Stimulated activated CD4-positive, alpha-beta T cell treated with anti-CD3 and anti-CD28 coated beads, Interleukin-4, amount 100 ng/mL, for 24 hours (primary cell): ENCODE data around the gene UGT1A6.

Experiments used
- DNase-seq: peaks from one replicate; pipeline ENCODE4 v3.0.0-alpha.2; 2020

The UGT1A6 gene

GRCh38 chr2:233772153-233772552 lies 79.5 kb downstream of the UGT1A6 start:
- DNase-seq, result no peak

DNA sequence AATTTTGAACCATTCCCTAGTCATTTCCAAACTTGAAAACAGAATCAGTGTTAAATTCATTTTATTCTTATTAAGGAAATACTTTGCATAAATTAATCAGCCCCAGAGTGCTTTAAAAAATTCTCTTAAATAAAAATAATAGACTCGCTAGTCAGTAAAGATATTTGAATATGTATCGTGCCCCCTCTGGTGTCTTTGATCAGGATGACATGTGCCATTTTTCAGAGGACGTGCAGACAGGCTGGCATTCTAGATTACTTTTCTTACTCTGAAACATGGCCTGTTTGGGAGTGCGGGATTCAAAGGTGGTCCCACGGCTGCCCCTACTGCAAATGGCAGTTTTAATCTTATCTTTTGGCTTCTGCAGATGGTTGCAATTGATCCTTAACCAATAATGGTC lies 79.9 kb downstream of the UGT1A6 start:
- DNase-seq, result no peak

- no peak for DNase-seq
These were observed 81.2 kb downstream of the UGT1A6 start for GRCh38 chr2:233773854-233774253.

GRCh38 chr2:233775414-233775813 lies 82.7 kb downstream of the UGT1A6 start:
- DNase-seq, result no peak

DNA sequence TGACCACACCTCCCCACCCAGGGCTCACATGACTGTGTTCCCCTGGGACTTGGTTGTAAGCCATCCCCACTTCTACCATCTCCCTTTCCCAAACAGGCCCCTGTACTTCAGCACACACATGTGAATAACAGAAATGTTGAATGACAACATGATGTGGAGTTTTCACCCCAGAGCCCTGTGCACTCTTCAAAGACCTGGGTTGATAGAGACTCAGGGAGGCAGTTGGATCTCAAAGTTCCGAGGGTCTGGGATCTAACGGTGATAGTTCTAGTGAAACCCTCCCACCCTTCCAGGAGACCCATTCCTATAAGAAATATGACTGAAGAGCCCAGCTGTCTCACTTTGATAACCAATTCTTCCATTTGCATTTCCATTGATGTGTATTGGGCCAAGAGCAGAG lies 85.3 kb downstream of the UGT1A6 start, which contains the start of gene MROH2A:
Gene MROH2A, plus strand, starts transcription at position 301 of the 400 bp plus-strand sequence. CDS start 1,029 bp downstream, outside the sequence.
- DNase-seq, result no peak

DNA sequence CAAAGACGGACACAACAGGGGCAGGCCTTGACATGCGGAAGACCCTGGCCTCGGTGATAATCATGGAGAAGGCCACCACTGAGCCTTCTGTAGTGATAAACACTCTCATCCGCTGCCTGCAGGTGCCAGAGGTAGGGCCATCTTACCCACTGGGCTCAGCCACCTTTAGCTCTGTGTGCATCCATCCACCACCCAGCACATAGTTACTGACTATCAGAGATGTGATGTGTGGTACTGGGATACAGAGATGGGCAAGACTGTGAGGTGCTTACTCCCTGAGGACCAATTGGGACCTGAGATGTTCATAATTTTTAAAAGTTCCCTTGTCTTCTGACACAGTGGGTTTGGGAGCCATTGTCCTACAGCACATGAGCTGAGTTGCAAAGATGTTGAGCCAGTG lies 87.0 kb downstream of the UGT1A6 start:
- DNase-seq, result no peak

DNA sequence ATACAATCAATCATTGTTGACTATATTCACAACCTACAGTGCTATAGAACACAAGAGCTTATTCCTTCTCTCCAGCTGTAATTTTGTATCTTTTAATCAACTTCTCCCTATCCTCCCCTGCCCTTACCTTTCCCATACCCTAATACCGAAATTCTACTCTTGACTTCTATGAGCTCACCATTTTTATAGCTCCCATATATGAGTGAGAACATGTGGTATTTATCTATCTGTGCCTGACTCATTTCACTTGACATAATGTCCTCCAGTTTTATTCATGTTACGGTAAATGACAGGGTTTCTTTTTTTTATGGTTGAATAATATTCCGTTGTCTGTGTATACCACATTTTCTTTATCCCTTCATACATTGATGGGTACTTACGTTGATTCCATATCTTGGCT lies 88.1 kb downstream of the UGT1A6 start:
- no peak for DNase-seq

GRCh38 chr2:233789554-233789953 lies 96.9 kb downstream of the UGT1A6 start:
- no peak for DNase-seq

DNA sequence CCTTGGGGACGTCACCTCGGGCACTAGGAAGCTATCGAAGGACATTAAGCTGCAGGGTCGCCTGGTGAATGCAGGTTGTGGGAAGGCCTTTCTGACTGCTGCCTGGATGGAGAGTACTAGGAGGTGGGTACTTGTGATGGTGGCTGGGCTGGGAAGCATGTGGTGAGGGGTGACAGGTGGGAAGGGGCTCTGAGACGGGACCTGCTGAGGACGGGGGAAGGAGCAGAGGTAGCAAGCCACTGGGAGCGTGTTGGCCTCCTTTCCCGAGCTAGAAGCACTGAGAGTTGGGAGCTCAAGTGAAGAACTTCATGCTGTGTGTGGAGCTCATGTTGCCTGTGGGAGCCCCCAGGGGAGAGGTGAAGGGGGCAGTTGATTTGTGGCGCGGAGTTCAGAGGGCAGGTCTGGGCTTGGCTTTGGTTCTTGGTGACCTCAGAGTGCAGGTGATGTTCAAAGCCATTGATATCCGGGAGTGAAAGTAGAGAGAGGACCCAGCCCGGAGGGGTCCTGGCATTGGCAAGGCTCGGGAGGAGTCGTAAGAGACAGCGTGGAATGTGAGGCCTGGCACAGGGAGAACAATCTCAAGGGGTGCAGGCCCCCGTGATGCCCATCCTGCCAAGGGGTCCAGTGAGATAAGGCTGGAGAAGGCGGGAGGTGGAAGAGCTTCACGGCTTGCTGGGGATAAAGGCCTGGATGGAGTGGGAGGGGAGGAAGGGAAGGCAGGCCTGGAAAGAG lies 98.6 kb downstream of the UGT1A6 start:
- no peak for DNase-seq

DNA sequence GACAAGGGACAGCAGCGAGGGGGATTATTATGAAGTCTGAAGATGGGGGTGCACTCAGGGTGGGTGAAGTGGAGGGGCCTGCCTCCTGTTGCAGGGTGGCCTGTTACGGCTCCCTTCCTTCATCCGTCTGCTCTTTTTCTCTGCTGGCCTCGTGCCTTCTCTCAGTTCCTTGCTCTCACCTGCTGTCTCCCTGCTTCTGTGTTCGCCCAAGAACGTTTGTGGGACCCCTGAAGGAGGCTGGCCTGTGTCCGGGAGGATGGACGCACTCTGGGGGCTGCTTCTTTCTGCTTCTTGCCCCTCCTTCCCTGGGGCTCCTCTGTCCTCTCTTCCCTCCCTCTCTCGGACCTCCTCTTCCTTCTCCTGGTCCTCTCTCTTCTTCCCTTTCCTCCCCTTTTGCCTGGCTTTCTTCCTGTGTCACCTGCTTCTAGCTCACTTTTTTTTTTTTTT lies 99.2 kb downstream of the UGT1A6 start:
- DNase-seq, result no peak

DNA sequence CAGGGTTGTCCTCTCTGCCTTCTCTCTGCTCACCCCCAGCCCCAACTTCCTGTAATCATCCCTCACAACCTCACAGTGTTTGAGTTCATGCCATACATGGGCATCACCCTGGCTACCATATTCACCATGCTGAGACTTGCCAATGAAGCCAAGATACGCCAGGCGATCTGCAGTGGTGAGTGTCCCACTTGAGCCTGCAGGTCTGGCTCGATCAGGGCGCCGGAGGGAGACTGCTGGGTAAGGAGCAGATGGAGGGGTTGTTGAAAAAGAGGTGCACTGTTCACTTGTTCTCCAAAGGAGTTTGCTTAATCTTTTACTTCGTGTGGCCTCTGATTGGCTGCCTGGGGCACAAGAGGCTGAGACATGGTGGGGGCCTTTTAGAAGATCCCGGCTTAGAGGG lies 100.0 kb downstream of the UGT1A6 start:
- DNase-seq, result no peak

- DNase-seq, result no peak
These were observed 100.9 kb downstream of the UGT1A6 start for GRCh38 chr2:233793465-233794127.

DNA sequence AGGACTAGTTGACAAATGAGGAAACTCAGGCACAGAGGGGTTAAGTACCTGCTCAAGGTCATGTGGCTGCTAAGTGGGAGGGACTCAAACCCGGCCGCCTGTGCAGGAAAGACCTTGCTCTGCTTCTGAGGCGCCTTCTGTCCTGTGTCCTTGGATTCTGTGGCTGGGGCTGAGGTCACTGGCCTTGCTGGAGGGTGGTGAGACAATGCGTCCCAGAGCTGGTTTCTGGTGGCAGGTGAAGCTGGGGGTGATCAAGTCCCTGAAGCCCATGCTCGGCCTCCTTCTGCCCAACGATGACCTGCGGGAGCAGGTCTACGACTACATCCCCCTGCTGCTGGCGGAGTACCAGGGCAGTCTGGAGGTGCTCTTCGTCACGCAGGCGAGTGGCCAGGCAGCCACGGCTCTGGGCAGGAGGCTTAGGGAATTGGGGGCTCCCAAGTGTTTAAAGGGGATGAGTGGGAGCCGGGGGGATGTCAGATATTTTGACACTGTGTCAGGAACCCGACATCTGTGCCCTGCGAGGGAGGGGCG lies 101.5 kb downstream of the UGT1A6 start:
- DNase-seq, result no peak

- no peak for DNase-seq
These were observed 103.1 kb downstream of the UGT1A6 start for GRCh38 chr2:233795735-233796171.

GRCh38 chr2:233796254-233796653 lies 103.6 kb downstream of the UGT1A6 start:
- DNase-seq, result no peak

- DNase-seq, result no peak
These were observed 105.8 kb downstream of the UGT1A6 start for GRCh38 chr2:233798335-233799086.

- DNase-seq, result no peak
These were observed 106.5 kb downstream of the UGT1A6 start for GRCh38 chr2:233799087-233799665.

DNA sequence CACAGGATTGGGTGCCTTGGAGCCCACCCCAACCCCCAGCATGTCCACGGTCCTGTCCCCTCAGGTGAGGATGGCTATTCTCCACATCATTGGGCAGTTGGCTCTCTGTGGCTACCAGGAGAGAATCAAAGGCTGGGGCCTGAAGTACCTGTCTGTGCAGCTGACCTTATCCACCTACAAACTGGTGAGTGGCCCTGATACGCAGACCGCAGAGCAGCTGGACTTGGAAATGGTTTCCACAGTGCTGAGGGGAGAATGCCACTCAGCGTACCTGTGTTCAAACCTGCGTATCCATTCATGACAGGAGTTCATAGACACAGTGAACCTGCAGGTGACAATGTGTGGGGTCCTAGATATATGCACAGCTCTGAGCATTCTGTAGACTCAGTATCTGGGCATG lies 107.0 kb downstream of the UGT1A6 start:
- no peak for DNase-seq

- no peak for DNase-seq
These were observed 107.5 kb downstream of the UGT1A6 start for GRCh38 chr2:233800208-233800607.

GRCh38 chr2:233801357-233802131 lies 108.9 kb downstream of the UGT1A6 start:
- DNase-seq, result no peak

DNA sequence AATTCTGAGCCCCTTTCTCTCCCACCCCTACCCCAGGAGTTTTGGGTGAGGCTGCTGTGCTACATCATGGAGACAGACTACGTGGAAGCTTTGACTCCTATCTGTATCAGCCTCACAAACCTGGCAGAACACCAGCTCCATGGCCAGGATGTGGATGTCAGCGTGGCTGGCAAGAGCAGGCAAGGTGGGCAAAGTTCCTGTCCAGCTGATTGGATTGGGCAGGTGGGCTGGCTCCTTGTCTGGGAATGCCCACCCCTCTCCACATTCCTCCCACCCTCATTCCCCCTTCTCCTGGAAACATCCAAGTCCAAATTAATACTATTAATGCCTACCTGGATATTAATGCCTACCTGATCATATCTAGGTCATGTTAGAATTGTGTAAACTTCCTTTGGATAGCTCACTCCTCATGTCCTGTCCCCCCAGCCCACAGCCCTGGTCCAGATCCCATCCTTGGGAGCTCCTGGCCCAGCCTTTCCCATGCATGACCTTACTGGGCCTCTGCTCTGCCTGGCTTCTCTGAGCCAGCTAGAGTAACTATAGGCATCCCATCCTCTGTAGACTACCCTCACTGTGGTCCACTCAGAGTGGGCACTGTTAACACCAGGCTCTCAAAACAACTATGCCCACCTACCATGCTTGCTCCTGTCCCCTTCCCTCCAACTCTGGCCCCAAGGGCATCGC lies 109.6 kb downstream of the UGT1A6 start:
- no peak for DNase-seq
